HG03108 (cell line): ENCODE results near the gene MECR.

ENCODE experiments used
- ATAC-seq: cut with Tn5 transposase; IDR thresholded peaks from one replicate; pipeline ENCODE4 v1.9.1; 2021; ENCODE audit warnings: moderate library complexity; ENCODE audit not compliant: unreplicated experiment

MECR gene, protein sequence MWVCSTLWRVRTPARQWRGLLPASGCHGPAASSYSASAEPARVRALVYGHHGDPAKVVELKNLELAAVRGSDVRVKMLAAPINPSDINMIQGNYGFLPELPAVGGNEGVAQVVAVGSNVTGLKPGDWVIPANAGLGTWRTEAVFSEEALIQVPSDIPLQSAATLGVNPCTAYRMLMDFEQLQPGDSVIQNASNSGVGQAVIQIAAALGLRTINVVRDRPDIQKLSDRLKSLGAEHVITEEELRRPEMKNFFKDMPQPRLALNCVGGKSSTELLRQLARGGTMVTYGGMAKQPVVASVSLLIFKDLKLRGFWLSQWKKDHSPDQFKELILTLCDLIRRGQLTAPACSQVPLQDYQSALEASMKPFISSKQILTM

GRCh38 chr1:29230553-29231378 lies at the start of gene MECR:
MECR (minus strand) TSS chr1:29230934; CDS start chr1:29230906, 28 bp downstream.
- peak; percentile 91 for ATAC-seq

DNA sequence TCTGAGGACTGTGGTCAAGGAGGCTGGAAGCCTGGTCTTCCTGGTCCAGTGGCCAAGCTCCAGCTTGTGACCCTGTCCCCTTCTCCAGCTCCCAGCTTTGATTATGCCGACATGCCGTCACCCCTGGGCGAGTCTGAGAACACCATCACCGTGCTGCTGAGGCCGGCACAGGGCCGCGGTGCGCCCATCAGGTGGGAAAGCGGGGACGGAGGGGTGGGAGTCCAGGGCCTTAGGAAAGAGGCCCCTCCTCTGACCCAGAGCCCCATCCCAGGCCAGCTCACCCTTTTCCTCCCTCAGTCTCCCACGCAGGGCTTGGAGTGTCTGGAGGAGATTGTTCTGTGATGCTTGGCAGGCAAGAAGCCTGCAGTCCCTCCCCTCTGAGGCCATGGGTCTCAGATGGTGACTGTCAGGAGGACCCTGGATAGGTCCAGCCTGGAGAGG lies 49.2 kb upstream of the MECR start:
- ATAC-seq = no peak

- no peak for ATAC-seq
Measured at GRCh38 chr1:29279406-29279805, 48.7 kb upstream of the MECR start.

- ATAC-seq = no peak
Measured at GRCh38 chr1:29278124-29278523, 47.4 kb upstream of the MECR start.

DNA sequence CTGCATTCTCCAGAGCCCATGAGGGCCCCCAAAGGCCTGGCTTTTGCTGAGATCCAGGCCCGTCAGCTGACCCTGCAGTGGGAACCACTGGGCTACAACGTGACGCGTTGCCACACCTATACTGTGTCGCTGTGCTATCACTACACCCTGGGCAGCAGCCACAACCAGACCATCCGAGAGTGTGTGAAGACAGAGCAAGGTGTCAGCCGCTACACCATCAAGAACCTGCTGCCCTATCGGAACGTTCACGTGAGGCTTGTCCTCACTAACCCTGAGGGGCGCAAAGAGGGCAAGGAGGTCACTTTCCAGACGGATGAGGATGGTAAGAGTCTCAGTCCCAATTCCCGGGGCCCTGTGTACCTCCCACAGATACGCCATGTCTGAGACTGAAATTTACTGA lies 44.7 kb upstream of the MECR start:
- no peak for ATAC-seq

- ATAC-seq = no peak
Measured at GRCh38 chr1:29272147-29272907, 41.6 kb upstream of the MECR start.

DNA sequence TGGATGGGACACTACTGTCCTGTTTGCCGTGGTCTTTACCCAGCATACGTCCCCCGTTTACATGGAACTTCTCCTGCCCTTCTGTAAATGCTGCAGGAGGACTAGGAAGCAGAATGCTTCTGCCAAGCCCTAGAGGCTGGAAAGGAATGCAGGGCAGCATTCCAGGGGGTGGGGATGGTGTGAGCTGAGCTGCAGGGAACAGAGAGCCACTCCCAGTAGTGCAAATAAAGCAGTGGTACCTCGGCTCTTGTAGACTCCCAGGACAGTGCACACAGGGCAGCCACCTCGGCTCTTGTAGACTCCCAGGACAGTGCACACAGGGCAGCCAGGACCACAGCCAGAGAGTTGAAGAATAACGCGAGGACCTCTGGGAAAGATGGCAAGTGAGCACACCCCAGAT lies 41.0 kb upstream of the MECR start:
- ATAC-seq = no peak

DNA sequence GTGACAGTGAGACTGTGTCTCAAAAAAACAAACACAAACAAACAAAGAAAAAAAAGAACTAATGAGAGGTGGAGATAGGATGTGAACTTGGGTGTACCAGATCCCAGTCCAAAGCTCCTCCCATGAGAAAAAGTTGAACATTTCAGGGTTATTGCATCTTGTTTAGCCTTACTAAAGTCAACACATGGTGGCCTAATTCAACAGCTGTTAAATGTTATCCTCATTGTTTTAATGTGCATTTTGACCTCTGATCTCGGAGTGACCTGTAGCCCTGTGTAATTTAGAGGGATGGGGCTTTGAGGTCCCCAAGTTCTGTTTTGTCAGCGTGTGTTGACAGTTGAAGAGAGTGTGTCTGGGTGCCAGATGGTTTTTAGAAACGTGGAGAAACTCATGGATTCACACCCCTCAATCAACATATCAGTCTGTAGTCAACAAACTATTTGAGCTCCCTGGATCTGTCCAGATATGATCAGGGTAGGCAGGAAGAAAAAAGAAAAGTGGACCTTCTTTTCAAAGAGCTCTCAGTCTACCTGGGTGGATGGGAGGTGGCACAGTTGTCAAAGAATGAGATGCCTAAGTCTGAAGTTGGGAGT lies 40.3 kb upstream of the MECR start:
- no peak for ATAC-seq

DNA sequence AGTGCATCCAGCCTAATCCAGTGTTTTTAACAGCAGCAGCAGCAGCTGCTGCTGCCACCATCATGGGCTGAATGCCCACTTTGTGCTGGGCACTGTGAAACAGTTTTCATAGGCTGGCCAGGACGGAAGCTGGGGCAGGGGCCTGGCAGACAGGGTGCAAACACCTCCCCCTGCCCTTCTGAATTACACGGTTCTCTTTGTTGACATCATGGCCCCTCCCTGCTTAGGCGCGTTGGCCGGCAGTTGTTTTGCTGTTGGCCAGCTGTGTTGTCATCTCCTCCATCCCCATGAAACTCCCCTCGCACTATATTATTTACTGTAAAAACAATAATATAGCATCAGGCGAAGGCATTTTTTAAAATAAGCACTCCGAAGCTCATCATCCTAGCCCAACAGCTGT lies 38.6 kb upstream of the MECR start:
- no peak for ATAC-seq

DNA sequence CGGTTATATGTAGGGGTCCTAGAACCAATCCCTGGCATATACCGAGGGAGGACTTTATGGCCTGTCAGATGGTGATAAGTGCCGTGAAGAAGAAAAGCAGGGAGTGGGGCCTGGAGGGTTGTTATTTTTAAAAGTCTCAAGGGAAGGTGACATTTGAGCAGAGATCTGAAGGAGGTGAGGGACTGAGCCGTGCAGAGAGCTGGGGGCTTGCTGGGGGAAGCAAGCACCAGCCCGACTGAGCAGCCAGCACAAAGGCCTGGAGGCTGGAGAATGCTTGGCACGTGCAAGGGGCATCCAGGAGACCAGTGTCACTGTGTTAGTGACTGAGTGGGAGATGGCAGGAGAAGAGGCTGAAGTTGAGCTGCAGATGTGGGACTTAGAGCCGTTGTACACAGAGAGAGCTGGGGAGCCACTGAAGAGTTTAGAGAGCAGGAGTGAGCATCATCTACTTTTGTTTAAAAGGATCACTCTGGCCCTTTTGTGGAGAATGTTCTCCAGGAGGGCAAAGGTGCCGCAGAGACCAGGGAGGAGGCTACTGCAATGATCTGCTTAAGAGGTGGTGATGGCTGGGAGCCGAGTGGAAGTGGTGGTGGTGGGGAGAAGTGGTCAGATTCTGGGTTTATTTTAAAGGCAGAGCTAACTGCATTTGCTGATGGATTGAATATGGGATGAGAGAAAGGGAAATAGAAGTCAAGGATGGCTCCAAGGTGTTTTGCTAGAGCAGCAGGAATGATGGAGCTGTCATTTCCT lies 36.8 kb upstream of the MECR start:
- no peak for ATAC-seq

- no peak for ATAC-seq
Measured at GRCh38 chr1:29266912-29267311, 36.2 kb upstream of the MECR start.

- ATAC-seq = no peak
Measured at GRCh38 chr1:29264773-29265389, 34.1 kb upstream of the MECR start.

DNA sequence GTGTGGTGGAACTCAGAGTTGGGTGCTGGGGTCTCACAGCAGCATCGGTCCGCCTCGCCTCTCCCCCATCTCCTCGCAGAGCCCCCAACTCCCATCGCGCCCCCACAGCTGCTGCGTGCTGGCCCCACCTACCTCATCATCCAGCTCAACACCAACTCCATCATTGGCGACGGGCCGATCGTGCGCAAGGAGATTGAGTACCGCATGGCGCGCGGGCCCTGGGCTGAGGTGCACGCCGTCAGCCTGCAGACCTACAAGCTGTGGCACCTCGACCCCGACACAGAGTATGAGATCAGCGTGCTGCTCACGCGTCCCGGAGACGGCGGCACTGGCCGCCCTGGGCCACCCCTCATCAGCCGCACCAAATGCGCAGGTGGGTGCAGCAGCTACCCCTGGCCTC lies 29.8 kb upstream of the MECR start:
- no peak for ATAC-seq

DNA sequence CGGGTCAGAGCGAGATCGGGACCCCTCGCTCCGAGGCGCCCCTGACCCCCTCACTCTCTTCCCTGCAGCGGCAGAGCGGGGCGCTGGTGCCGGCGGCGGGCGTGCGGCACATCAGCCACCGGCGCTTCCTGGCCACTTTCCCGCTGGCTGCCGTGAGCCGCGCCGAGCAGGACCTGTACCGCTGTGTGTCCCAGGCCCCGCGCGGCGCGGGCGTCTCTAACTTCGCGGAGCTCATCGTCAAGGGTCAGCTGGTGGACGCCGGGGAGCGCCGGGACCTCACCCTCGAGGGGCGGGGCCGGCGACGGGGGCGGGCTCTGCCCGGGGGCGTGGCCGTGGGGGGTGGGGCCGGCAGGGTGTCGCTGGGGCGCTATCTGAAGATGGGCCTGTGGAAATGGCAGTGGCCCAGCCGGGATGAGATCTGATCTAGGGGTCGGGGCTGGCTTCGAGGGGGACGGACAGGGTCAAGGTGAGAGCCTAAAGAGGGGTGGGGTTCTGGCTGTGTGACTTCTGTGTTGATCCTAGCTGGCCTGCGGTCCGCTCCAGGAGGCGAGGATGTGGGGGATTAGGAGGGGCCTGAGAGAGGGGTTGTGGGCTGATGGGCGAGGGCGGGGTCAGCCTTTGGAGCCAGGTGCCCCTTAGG lies 29.2 kb upstream of the MECR start:
- ATAC-seq = no peak

DNA sequence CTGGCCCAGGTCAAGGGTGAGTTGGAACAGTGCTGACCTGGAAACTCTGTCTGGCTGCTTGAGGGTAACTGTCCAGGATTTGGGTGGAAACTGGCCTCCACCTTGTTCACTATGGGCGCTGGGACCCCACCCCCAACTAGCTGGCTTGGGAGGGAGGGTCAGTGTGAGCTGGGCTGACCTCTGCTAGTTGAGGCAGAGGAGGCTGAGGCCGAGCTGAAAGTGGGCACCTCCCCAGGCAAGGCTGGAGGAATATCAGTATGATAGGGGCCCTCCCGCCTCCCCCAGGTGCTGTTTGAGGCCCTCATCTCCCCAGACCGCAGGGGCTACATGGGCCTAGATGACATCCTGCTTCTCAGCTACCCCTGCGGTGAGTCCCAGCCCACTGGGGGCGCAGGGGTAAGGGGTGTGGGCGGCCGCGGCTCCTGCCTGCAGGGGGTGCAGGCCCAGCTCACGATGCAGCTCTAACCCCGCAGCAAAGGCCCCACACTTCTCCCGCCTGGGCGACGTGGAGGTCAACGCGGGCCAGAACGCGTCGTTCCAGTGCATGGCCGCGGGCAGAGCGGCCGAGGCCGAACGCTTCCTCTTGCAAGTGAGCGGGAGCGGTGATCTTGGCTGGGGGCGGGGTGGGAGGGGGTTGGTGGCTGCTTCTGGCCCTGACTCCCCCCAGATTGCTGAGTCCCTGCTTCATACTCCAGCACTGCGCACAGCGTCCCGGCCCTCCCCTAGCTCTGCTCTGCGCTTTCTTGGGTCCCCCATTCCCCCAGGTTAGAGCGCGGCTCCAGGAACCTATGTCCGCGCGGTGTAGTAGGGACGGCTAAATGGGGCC lies 28.5 kb upstream of the MECR start:
- no peak for ATAC-seq

DNA sequence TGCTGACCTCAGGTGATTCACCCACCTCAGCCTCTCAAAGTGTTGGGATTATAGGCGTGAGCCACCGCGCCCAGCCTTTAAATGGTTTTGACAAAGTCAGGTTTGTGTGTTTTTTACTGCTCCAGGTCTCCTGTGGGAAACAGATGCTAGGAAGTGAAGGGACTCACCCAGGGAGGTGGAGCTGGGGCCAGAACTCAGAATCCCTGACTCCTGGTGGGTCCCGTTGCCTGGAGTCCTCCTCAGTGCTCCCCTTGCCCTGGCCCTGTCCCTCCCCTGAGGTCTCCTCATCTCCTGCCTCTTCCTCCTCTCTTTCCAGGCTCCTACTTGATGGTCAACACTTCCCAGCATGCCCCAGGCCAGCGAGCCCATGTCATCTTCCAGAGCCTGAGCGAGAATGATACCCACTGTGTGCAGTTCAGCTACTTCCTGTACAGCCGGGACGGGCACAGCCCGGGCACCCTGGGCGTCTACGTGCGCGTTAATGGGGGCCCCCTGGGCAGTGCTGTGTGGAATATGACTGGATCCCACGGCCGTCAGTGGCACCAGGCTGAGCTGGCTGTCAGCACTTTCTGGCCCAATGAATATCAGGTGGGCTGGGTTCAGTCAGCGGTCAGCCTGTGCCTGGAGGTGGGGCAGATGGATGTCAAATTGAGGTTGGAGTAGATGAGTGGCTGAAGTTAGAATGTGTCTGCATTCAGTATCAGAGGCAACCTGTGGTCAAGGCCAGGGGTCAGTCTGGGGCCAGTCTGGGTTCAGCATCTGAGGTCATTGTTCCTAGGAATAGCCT lies 27.6 kb upstream of the MECR start:
- ATAC-seq = no peak

DNA sequence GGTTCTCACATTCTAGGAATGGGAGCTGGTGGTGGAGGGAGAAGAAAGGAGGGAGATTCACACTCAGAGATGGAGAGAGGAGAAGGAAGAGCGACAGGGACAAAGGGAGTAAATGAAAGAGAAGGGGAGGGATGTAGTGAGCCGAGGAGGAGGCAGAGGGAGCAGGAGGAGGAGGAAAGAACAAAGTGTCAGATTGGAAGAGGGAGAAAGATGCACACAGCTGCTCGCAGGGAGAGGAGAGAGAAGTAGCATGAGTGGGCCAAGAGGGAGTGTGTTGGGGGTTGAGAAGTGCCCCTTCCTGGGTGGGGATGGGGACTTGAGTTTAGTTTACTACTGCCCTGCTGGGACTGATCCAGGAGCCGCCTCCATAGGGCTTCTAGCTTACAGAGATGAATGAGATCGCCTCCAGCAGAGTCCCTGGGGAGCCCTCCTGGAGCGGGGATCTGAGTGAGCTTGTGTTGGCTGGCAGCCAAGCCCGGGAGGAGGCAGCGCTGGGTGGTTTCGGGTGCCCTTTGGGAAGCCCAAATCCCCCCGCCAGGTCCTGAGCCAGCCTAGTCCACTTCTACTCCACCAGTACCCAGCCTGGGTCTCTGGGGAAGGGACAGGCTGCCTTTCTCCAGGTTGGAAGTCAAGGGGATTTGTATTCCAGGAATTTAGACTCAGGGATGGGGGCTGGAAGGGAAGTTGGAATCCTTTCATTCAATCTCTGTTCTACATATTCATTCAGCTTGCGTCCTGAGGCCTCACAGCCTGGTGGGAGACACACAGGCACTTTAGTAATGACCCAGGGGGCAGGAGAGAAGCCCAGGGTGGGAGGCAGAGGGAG lies 26.5 kb upstream of the MECR start:
- no peak for ATAC-seq
